ENCODE measurements around the gene STK32B. TPM values are rescaled to one million over a fixed set of nuclear protein-coding genes. Genes with fewer than 3 reads are reported as not detected.

The STK32B gene
- total and polyA plus RNA-seq, 9 donors: 0.35 to 3.0 (median 1.2) TPM

- WGBS, 3 donors: 56 to 67% (median 63%) methylated on average over 6 of the region's 6 CpGs
- Histone ChIP-seq H3K4me1 (ENCODE audit: insufficient read depth) (no peaks in the 10 kb centered on the region), H3K4me3 (no peak overlapping the region), H3K27ac (no peak overlapping the region), H3K36me3 (no peaks in the 10 kb centered on the region), H3K9me3 (no peaks in the 10 kb centered on the region), H3K27me3 (no peaks in the 10 kb centered on the region)
- TF ChIP-seq POLR2A (IDR thresholded peaks at IDR 0.05) (no peak), CTCF (IDR thresholded peaks at IDR 0.05) (no peak), EP300 (IDR thresholded peaks at IDR 0.05) (no peak)
- intact Hi-C loops (cut with DNase I): no loop called here
- DNase-seq: no peak
Measured at GRCh38 chr4:5341526-5341925, 290.2 kb downstream of the STK32B start.

- no peaks in the 10 kb centered on the region for H3K36me3 ChIP-seq
- intact Hi-C loops (cut with DNase I): no loop called here
Measured at GRCh38 chr4:5355846-5356245, 304.6 kb downstream of the STK32B start.

GRCh38 chr4:5357870-5358269, 306.6 kb downstream of the STK32B start:
- Histone ChIP-seq H3K9me3 (no peaks in the 10 kb centered on the region), H3K4me1 (ENCODE audit: insufficient read depth) (no peaks in the 10 kb centered on the region), H3K4me3 (no peak overlapping the region), H3K27ac (no peak overlapping the region), H3K27me3 (no peaks in the 10 kb centered on the region), H3K36me3 (no peaks in the 10 kb centered on the region)
- intact Hi-C loops (cut with DNase I): no loop called here
- 41 to 44% (median 41%) methylated on average over 5 of the region's 5 CpGs for WGBS, 3 donors
- no peak for DNase-seq
- no peak for TF ChIP-seq CTCF (IDR thresholded peaks at IDR 0.05)
- TF ChIP-seq EP300 (IDR thresholded peaks at IDR 0.05): no peak
- no peak for TF ChIP-seq POLR2A (IDR thresholded peaks at IDR 0.05)

More at GRCh38 chr4:5355846-5356245, 304.6 kb downstream of the STK32B start:
- H3K9me3 ChIP-seq: no peaks in the 10 kb centered on the region
- H3K4me1 ChIP-seq (ENCODE audit: insufficient read depth): no peaks in the 10 kb centered on the region
- H3K27ac ChIP-seq: no peak overlapping the region
- TF ChIP-seq POLR2A (IDR thresholded peaks at IDR 0.05) (no peak), EP300 (IDR thresholded peaks at IDR 0.05) (no peak), CTCF (IDR thresholded peaks at IDR 0.05) (no peak)
- no peak for DNase-seq
- no peaks in the 10 kb centered on the region for H3K27me3 ChIP-seq
- H3K4me3 ChIP-seq: no peak overlapping the region

- no peaks in the 10 kb centered on the region for H3K36me3 ChIP-seq
- H3K4me1 ChIP-seq (ENCODE audit: insufficient read depth): no peaks in the 10 kb centered on the region
- WGBS, 3 donors: 44 to 69% (median 55%) methylated on average over 5 of the region's 5 CpGs
- intact Hi-C loops (cut with DNase I): no loop called here
- H3K27me3 ChIP-seq: no peaks in the 10 kb centered on the region
- H3K27ac ChIP-seq: no peak overlapping the region
- no peaks in the 10 kb centered on the region for H3K9me3 ChIP-seq
- no peak for TF ChIP-seq CTCF (IDR thresholded peaks at IDR 0.05)
- no peak for TF ChIP-seq POLR2A (IDR thresholded peaks at IDR 0.05)
- TF ChIP-seq EP300 (IDR thresholded peaks at IDR 0.05): no peak
- DNase-seq: no peak
- no peak overlapping the region for H3K4me3 ChIP-seq
Measured at GRCh38 chr4:5361968-5362367, 310.7 kb downstream of the STK32B start.

GRCh38 chr4:5364406-5364805, 313.1 kb downstream of the STK32B start:
- intact Hi-C loops (cut with DNase I): no loop called here
- DNase-seq: no peak
- no peak overlapping the region for H3K27ac ChIP-seq
- no peak overlapping the region for H3K4me3 ChIP-seq
- H3K4me1 ChIP-seq (ENCODE audit: insufficient read depth): no peaks in the 10 kb centered on the region
- H3K9me3 ChIP-seq: no peaks in the 10 kb centered on the region
- H3K27me3 ChIP-seq: no peaks in the 10 kb centered on the region
- TF ChIP-seq EP300 (IDR thresholded peaks at IDR 0.05): no peak
- WGBS, 3 donors: 76 to 89% (median 83%) methylated on average over 3 of the region's 3 CpGs
- H3K36me3 ChIP-seq: no peaks in the 10 kb centered on the region
